ENCODE measurements around the gene CTDSP1.

CTDSP1 gene

GRCh38 chr2:218448934-218449333, 49.3 kb downstream of the CTDSP1 start:
- Histone ChIP-seq H3K36me3 (ENCODE audit: control insufficient read depth, insufficient read depth, low read length) (peaks cover 2% of the 10 kb centered on the region), H3K27me3 (replicated peaks; ENCODE audit: control insufficient read depth, insufficient read depth, low read length) (no peaks in the 10 kb centered on the region), H3K4me3 (replicated peaks; ENCODE audit: low read depth, low read length) (no peak overlapping the region)
- DNase-seq (ENCODE audit: extremely low read depth, insufficient read length), result no peak
- no peak for TF ChIP-seq CTCF (IDR thresholded peaks at IDR 0.05; ENCODE audit: insufficient read depth, low read length, poor library complexity, severe bottlenecking)

- H3K4me3 ChIP-seq (replicated peaks; ENCODE audit: low read depth, low read length), result no peak overlapping the region
- DNase-seq (ENCODE audit: extremely low read depth, insufficient read length), result no peak
- H3K27me3 ChIP-seq (replicated peaks; ENCODE audit: control insufficient read depth, insufficient read depth, low read length), result no peaks in the 10 kb centered on the region
- peaks cover 1% of the 10 kb centered on the region for H3K36me3 ChIP-seq (ENCODE audit: control insufficient read depth, insufficient read depth, low read length)
- TF ChIP-seq CTCF (IDR thresholded peaks at IDR 0.05; ENCODE audit: insufficient read depth, low read length, poor library complexity, severe bottlenecking), result no peak
Measured at GRCh38 chr2:218452079-218452478, 52.4 kb downstream of the CTDSP1 start.

Measured in GM06990 (cell line).